GM12878 (cell line): Measurements from ENCODE around the gene HMGXB3. TPM values are rescaled to one million over a fixed set of nuclear protein-coding genes. Genes with fewer than 3 reads are reported as not detected.

Experiments used
- ATAC-seq: fragments of 200-7000 bp; cut with Tn5 transposase; 3 replicates; pipeline ENCODE4 v1.9.1; 2020; ENCODE audit warnings: mild to moderate bottlenecking, moderate library complexity
- BruUV-seq: library from RNA; stranded (reverse); fragments of 400-500 nt; replicated peaks from 2 replicates; lab custom pipeline; 2021; lab: Mats Ljungman, UMichigan
- CTCF ChIA-PET: fragments of 300-600 bp; sonication (Branson Sonifier 250); formaldehyde crosslinking; extraction: SDS; loops from one replicate; lab custom pipeline; 2021; ENCODE audit warnings: inconsistent platforms; lab: Yijun Ruan, JAX
- POLR2A ChIA-PET: fragments of 350-600 bp; formaldehyde crosslinking; extraction: SDS; loops from one replicate; lab custom pipeline; 2021; ENCODE audit warnings: inconsistent platforms; lab: Charles Lee
- RAD21 ChIA-PET: fragments of 300-600 bp; sonication (Branson Sonifier 250); formaldehyde crosslinking; loops from one replicate; lab custom pipeline; 2023; ENCODE audit warnings: antibody characterized with exemption; ENCODE audit not compliant: unreplicated experiment; lab: Charles Lee
- SMC1A ChIA-PET: fragments of 300-600 bp; sonication (Branson Sonifier 250); formaldehyde crosslinking; loops from one replicate; lab custom pipeline; 2023; ENCODE audit not compliant: unreplicated experiment, uncharacterized antibody; lab: Charles Lee
- DNase-seq: peaks from one replicate; pipeline ENCODE4 v3.0.0-alpha.2; 2011; ENCODE audit warnings: low read depth, low spot score
- FAIRE-seq: peaks from 3 replicates; lab custom pipeline; 2011; peaks lifted over from hg19 to GRCh38; lab: Jason Lieb, UNC
- H2AFZ ChIP-seq: 2 replicates; pipeline ENCODE4 v1.6.0; 2011; ENCODE audit warnings: low read depth, low read length, control low read depth; ENCODE audit not compliant: control insufficient read depth
- H3K27ac ChIP-seq: 2 replicates; pipeline ENCODE4 v1.5.1; 2011; ENCODE audit warnings: control low read depth; ENCODE audit not compliant: control insufficient read depth, insufficient read depth
- H3K27me3 ChIP-seq, 2 experiments: replicated peaks in 1 of 2; 2 replicates each; pipeline versions ENCODE4 v1.6.0 to v1.6.1; 2011; ENCODE audit warnings: low read length in 1 of 2; ENCODE audit not compliant: control insufficient read depth in 2 of 2, insufficient read depth in 2 of 2
- H3K36me3 ChIP-seq, 2 experiments: 2 replicates each; pipeline ENCODE4 v1.5.1; 2011; ENCODE audit warnings: low read length in 1 of 2; ENCODE audit not compliant: control insufficient read depth in 2 of 2, insufficient read depth in 2 of 2
- H3K4me1 ChIP-seq: 2 replicates; pipeline ENCODE4 v1.6.1; 2011; ENCODE audit warnings: mild to moderate bottlenecking, low read length, moderate library complexity, mixed read lengths; ENCODE audit not compliant: control insufficient read depth, insufficient read depth
- H3K4me2 ChIP-seq: 2 replicates; pipeline ENCODE4 v1.6.0; 2011; ENCODE audit warnings: control low read depth; ENCODE audit not compliant: control insufficient read depth, insufficient read depth
- H3K4me3 ChIP-seq: fragments of 200-600 bp; sonication (generic); 2 replicates; pipeline ENCODE4 v1.5.1; 2016
- H3K79me2 ChIP-seq: 2 replicates; pipeline ENCODE4 v1.6.0; 2011; ENCODE audit warnings: low read length; ENCODE audit not compliant: control insufficient read depth, insufficient read depth
- H3K9ac ChIP-seq: 2 replicates; pipeline ENCODE4 v1.8.0; 2011; ENCODE audit warnings: low read length, control low read depth, mixed read lengths; ENCODE audit not compliant: control insufficient read depth, insufficient read depth
- H3K9me3 ChIP-seq: replicated peaks from 3 replicates; pipeline ENCODE4 v1.5.1; 2011; ENCODE audit warnings: mild to moderate bottlenecking, low read length; ENCODE audit not compliant: control insufficient read depth, insufficient read depth
- H4K20me1 ChIP-seq: 2 replicates; pipeline ENCODE4 v1.6.0; 2011; ENCODE audit not compliant: control insufficient read depth, insufficient read depth
- CBX3 ChIP-seq: fragments of 200-600 bp; sonication (generic); IDR thresholded peaks from 2 replicates; pipeline ENCODE4 v1.6.1; 2016; ENCODE audit warnings: low read depth, borderline replicate concordance
- CBX5 ChIP-seq: sonication (generic); IDR thresholded peaks from 2 replicates; pipeline ENCODE4 v1.6.1; 2016; ENCODE audit warnings: low read depth, moderate library complexity, mild to moderate bottlenecking, inconsistent platforms
- CHD4 ChIP-seq: fragments of 200-600 bp; sonication (generic); IDR thresholded peaks from 2 replicates; pipeline ENCODE4 v1.6.1; 2016; ENCODE audit warnings: mild to moderate bottlenecking
- LARP7 ChIP-seq: fragments of 450-650 bp; IDR thresholded peaks from 2 replicates; pipeline ENCODE4 v1.6.1; 2017; ENCODE audit warnings: mild to moderate bottlenecking
- MTA2 ChIP-seq: fragments of 450-650 bp; IDR thresholded peaks from 2 replicates; pipeline ENCODE4 v1.6.1; 2016; ENCODE audit warnings: low read depth, mild to moderate bottlenecking, moderate library complexity
- NFIC ChIP-seq: IDR thresholded peaks from 2 replicates; pipeline ENCODE4 v1.6.1; 2012; ENCODE audit warnings: low read depth, mild to moderate bottlenecking, inconsistent platforms, low read length, moderate library complexity
- NRF1 ChIP-seq: conservative IDR thresholded peaks from 2 replicates; pipeline ENCODE4 v1.6.1; 2011; ENCODE audit warnings: mild to moderate bottlenecking, low read depth, low read length, improper control_type of control experiment
- PAX8 ChIP-seq: fragments of 450-650 bp; IDR thresholded peaks from 2 replicates; pipeline ENCODE4 v1.6.1; 2017; ENCODE audit warnings: mild to moderate bottlenecking, moderate library complexity
- POU2F2 ChIP-seq: IDR thresholded peaks from 3 replicates; pipeline ENCODE4 v1.6.1; 2011; ENCODE audit warnings: low read depth, mild to moderate bottlenecking, low read length, borderline replicate concordance
- SIN3A ChIP-seq: IDR thresholded peaks from 2 replicates; pipeline ENCODE4 v1.6.1; 2012; ENCODE audit warnings: low read depth, low read length, improper control_type of control experiment
- SUZ12 ChIP-seq: fragments of 200-600 bp; sonication (generic); IDR thresholded peaks from one replicate; pipeline ENCODE4 v1.6.1; 2018; ENCODE audit warnings: antibody characterized with exemption, mild to moderate bottlenecking; ENCODE audit not compliant: unreplicated experiment
- USF1 ChIP-seq: IDR thresholded peaks from 2 replicates; pipeline ENCODE4 v1.6.1; 2011; ENCODE audit warnings: borderline replicate concordance, low read depth, mild to moderate bottlenecking, moderate library complexity, mixed read lengths, low read length; ENCODE audit not compliant: insufficient read depth; ENCODE audit errors: extremely low read length
- ZBTB4 ChIP-seq: fragments of 450-650 bp; formaldehyde crosslinking; IDR thresholded peaks from 2 replicates; pipeline ENCODE4 v1.4.0; 2022; ENCODE audit warnings: mild to moderate bottlenecking, moderate library complexity
- WGBS: methylation state at CpG from one replicate; pipeline ENCODE4 v1.1.6; 2016; ENCODE audit warnings: low lambda C conversion rate; ENCODE audit not compliant: insufficient replicate concordance, insufficient coverage; ENCODE audit errors: missing lambda C conversion rate; 5-methylcytosine and 5-hydroxymethylcytosine counted together
- in situ Hi-C: fragments of 300-500 bp; cut with MboI; formaldehyde crosslinking; loops from 9 replicates; pipeline ENCODE4 v1.14.3; 2018; ENCODE audit warnings: mixed read lengths
- intact Hi-C: fragments of 100-400 bp; cut with micrococcal nuclease; formaldehyde crosslinking; loops from one replicate; pipeline ENCODE4 v1.14.2; 2022; ENCODE audit not compliant: unreplicated experiment
- polyA plus RNA-seq, 11 experiments: library from polyadenylated mRNA; depleted of rRNA in 4 of 11; unstranded in 6 of 11; stranded (reverse) in 5 of 11; fragments of >200 nt; fragmentation: Nextera tagmentation in 4 of 11; fragmentation: Illumina TruSeq in 1 of 11; extraction: Ambion mirVana in 4 of 11; extraction: Trizol in 1 of 11; gene quantifications; 1 replicate in 1 of 11; 2 replicates in 10 of 11; pipeline versions ENCODE4 v1.2.1 to v1.2.3, GENCODE V29; 2011 to 2016; ENCODE audit warnings: inconsistent platforms in 2 of 11, missing spikeins in 2 of 11, low read depth in 1 of 11
- total RNA-seq, 4 experiments: library from RNA; depleted of rRNA in 3 of 4; stranded (reverse); fragments of >200 nt in 3 of 4; fragmentation: Illumina TruSeq in 1 of 4; extraction: Trizol in 1 of 4; gene quantifications; 2 replicates each; pipeline versions ENCODE4 v1.2.1 to v1.2.3, GENCODE V29; 2013 to 2021
- TF ChIP-seq, protein P1 (sequence below): IDR thresholded peaks from 2 replicates; pipeline ENCODE4 v1.6.1; 2011; ENCODE audit warnings: borderline replicate concordance, low read depth, mild to moderate bottlenecking, moderate library complexity, low read length; ENCODE audit not compliant: insufficient read depth, poor library complexity, severe bottlenecking
- TF ChIP-seq, protein P2 (sequence below): IDR thresholded peaks from 2 replicates; pipeline ENCODE4 v1.6.1; 2012; ENCODE audit warnings: low read length, inconsistent platforms

The HMGXB3 gene
- total and polyA plus RNA-seq, 10 of the 15 experiments (the other 5 are each of a cell fraction or from before 2014, with no cell fraction given): 1.00 to 42.2 (median 28.1) TPM

DNA sequence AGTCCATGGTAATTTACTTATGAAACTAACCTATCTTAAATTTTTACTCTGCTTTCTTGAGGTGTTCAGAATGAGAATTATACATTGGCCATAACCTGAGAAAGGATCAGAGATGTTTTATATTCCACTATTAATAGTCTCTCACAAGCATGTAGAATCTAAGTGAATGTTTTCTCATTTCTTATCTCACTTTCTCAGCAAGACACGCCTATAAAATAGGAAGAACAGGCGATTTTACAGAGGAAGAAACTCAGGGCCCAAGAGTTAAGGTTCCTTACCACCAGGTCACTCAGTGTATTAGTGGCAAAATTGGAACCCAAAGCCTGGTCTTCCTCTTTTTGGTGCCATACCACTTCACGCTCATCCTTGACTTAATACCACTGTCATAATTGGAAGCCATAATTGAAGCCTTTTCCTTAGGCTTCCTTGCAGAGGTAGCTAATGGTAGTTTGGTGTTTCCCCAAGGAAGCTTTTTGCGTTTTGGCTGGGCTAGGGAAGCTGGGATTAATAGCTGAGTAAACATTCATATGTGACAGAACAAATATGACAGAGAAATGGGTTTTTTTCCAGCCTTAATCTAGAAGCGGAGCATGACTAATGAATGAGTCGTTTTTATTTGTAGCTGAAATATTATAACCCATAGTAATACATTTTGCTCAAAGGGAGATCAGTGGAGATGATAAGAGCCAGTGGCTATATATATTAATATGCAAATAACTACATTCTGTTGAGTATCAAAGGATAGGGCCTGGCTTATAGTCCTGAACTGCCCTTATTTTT is 16.9 kb downstream of the HMGXB3 start:
- WGBS: 97% methylated on average over 6 of the region's 6 CpGs
- Histone ChIP-seq H2AFZ (no peak overlapping the region), H4K20me1 (no peaks in the 10 kb centered on the region), H3K27ac (no peak overlapping the region), H3K9ac (no peak overlapping the region), H3K4me1 (no peaks in the 10 kb centered on the region), H3K4me2 (no peak overlapping the region), H3K9me3 (peaks cover 8% of the 10 kb centered on the region; the same call in 2 of the 3 replicates), H3K4me3 (no peak overlapping the region), H3K36me3 (peaks cover 16 to 33% of the 10 kb centered on the region in 2 experiments), H3K79me2 (no peaks in the 10 kb centered on the region), H3K27me3 (no peaks in the 10 kb centered on the region)
- ATAC-seq (no peak), FAIRE-seq (no peak), DNase-seq (no peak)
- ChIA-PET SMC1A (interaction anchor here (0.7 to 1.4 kb wide), 3 partner anchors 9 to 12 kb away, joined by 3 to 4 read pairs (median 4); no protein-coding TSS in a partner anchor), CTCF (interaction anchor here (1.0 to 1.2 kb wide), 2 partner anchors 10 to 27 kb away, joined by 3 to 4 read pairs; no protein-coding TSS in a partner anchor), POLR2A (interaction anchor here (0.5 kb wide), 1 partner anchor 425 kb away, joined by 5 read pairs; no protein-coding TSS in a partner anchor), RAD21 (no interaction called here)
- no TSS peak for BruUV-seq
- in situ Hi-C loops: no loop called here
- intact Hi-C loops: no loop called here
- TF ChIP-seq LARP7 (no peak), CBX5 (no peak), NRF1 (no peak), NFIC (no peak), MTA2 (no peak), SUZ12 (no peak), POU2F2 (no peak), ZBTB4 (CRISPR knock-in tag) (no peak), PAX8 (no peak), SIN3A (no peak), CBX3 (no peak), CHD4 (no peak), USF1 (no peak)
- TF ChIP-seq, protein P1, sequence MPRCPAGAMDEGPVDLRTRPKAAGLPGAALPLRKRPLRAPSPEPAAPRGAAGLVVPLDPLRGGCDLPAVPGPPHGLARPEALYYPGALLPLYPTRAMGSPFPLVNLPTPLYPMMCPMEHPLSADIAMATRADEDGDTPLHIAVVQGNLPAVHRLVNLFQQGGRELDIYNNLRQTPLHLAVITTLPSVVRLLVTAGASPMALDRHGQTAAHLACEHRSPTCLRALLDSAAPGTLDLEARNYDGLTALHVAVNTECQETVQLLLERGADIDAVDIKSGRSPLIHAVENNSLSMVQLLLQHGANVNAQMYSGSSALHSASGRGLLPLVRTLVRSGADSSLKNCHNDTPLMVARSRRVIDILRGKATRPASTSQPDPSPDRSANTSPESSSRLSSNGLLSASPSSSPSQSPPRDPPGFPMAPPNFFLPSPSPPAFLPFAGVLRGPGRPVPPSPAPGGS: no peak
- TF ChIP-seq, protein P2, sequence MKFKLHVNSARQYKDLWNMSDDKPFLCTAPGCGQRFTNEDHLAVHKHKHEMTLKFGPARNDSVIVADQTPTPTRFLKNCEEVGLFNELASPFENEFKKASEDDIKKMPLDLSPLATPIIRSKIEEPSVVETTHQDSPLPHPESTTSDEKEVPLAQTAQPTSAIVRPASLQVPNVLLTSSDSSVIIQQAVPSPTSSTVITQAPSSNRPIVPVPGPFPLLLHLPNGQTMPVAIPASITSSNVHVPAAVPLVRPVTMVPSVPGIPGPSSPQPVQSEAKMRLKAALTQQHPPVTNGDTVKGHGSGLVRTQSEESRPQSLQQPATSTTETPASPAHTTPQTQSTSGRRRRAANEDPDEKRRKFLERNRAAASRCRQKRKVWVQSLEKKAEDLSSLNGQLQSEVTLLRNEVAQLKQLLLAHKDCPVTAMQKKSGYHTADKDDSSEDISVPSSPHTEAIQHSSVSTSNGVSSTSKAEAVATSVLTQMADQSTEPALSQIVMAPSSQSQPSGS: no peak
